OCI-LY1 (cell line): Measurements from ENCODE around the gene SSUH2.

ENCODE experiments used
- H2AFZ ChIP-seq: fragments of 200-600 bp; sonication (generic), shearing (Covaris generic); 2 replicates; pipeline ENCODE4 v1.6.0; 2014; ENCODE audit warnings: antibody characterized with exemption, mild to moderate bottlenecking, low read length
- H3F3A ChIP-seq: fragments of 200-600 bp; sonication (generic), shearing (Covaris generic); 2 replicates; pipeline ENCODE4 v1.6.0; 2014; ENCODE audit warnings: mild to moderate bottlenecking, antibody characterized with exemption, low read length, moderate library complexity; ENCODE audit not compliant: insufficient read depth
- H3K27ac ChIP-seq: fragments of 200-600 bp; sonication (generic); 2 replicates; pipeline ENCODE4 v1.5.1; 2014; ENCODE audit warnings: low read length, mixed run types, mild to moderate bottlenecking, low read depth; ENCODE audit not compliant: poor library complexity, severe bottlenecking
- H3K27me3 ChIP-seq: fragments of 200-600 bp; sonication (generic); 2 replicates; pipeline ENCODE4 v1.6.0; 2014; ENCODE audit warnings: antibody characterized with exemption, mild to moderate bottlenecking, low read length, moderate library complexity; ENCODE audit not compliant: insufficient read depth
- H3K36me3 ChIP-seq: fragments of 200-600 bp; sonication (generic); 2 replicates; pipeline ENCODE4 v1.6.1; 2014; ENCODE audit warnings: mild to moderate bottlenecking, antibody characterized with exemption, low read length, moderate library complexity, mixed read lengths; ENCODE audit not compliant: insufficient read depth
- H3K4me1 ChIP-seq: fragments of 200-600 bp; sonication (generic); 2 replicates; pipeline ENCODE4 v1.5.1; 2014; ENCODE audit warnings: mild to moderate bottlenecking, low read length, moderate library complexity; ENCODE audit not compliant: insufficient read depth, severe bottlenecking
- H3K4me2 ChIP-seq: fragments of 200-600 bp; sonication (generic), shearing (Covaris generic); 2 replicates; pipeline ENCODE4 v1.6.1; 2014; ENCODE audit warnings: low read length
- H3K4me3 ChIP-seq: fragments of 200-600 bp; sonication (generic); 2 replicates; pipeline ENCODE4 v1.5.1; 2014; ENCODE audit warnings: low read length, low read depth, mild to moderate bottlenecking, mixed read lengths; ENCODE audit not compliant: poor library complexity, severe bottlenecking
- H3K79me2 ChIP-seq: fragments of 200-600 bp; shearing (Covaris generic); 2 replicates; pipeline ENCODE4 v1.6.1; 2016; ENCODE audit warnings: mixed run types, low read length, mixed read lengths; ENCODE audit not compliant: insufficient read depth
- H3K9ac ChIP-seq: fragments of 200-600 bp; sonication (generic), shearing (Covaris generic); 2 replicates; pipeline ENCODE4 v1.6.1; 2014; ENCODE audit warnings: mild to moderate bottlenecking, low read length, mixed read lengths
- H3K9me2 ChIP-seq: fragments of 200-600 bp; sonication (generic), shearing (Covaris generic); 2 replicates; pipeline ENCODE4 v1.6.1; 2014; ENCODE audit warnings: low read depth, mild to moderate bottlenecking, low read length, mixed read lengths
- H3K9me3 ChIP-seq: fragments of 200-600 bp; shearing (Covaris generic); 2 replicates; pipeline ENCODE4 v1.6.1; 2014; ENCODE audit warnings: low read length, mixed read lengths
- H4K20me1 ChIP-seq: fragments of 200-600 bp; sonication (generic), shearing (Covaris generic); 2 replicates; pipeline ENCODE4 v1.6.0; 2016; ENCODE audit warnings: mild to moderate bottlenecking, low read length; ENCODE audit not compliant: insufficient read depth
- CTCF ChIP-seq: fragments of 200-600 bp; sonication (generic), shearing (Covaris generic); IDR thresholded peaks from 2 replicates; pipeline ENCODE4 v1.5.1; 2017; ENCODE audit warnings: mild to moderate bottlenecking, antibody characterized with exemption, low read length, moderate library complexity, mixed read lengths
- EZH2 ChIP-seq: fragments of 200-600 bp; sonication (generic), shearing (Covaris generic); IDR thresholded peaks from 2 replicates; pipeline ENCODE4 v1.8.0; 2017; ENCODE audit warnings: borderline replicate concordance, mixed run types, mild to moderate bottlenecking, antibody characterized with exemption, low read length, moderate library complexity, mixed read lengths

SSUH2 gene

GRCh38 chr3:8658306-8659212 lies 14.0 kb upstream of the SSUH2 start:
- H3K9me3 ChIP-seq: peaks cover 11% of the 10 kb centered on the region; the same call in 1 of the 2 replicates
- no peak overlapping the region for H2AFZ ChIP-seq
- H3K79me2 ChIP-seq: no peaks in the 10 kb centered on the region
- peak overlapping the region; percentile 54 for H3K9ac ChIP-seq
- H3K27me3 ChIP-seq: no peaks in the 10 kb centered on the region
- peak overlapping the region; percentile 97 for H3K27ac ChIP-seq
- TF ChIP-seq EZH2 (no peak), CTCF (no peak)
- H3K4me1 ChIP-seq: peaks cover 61% of the 10 kb centered on the region
- peak overlapping the region; percentile 3 for H3K4me3 ChIP-seq
- peaks cover 7% of the 10 kb centered on the region for H3F3A ChIP-seq
- no peaks in the 10 kb centered on the region for H4K20me1 ChIP-seq
- peak overlapping the region; percentile 56 for H3K4me2 ChIP-seq
- H3K36me3 ChIP-seq: peaks cover 14% of the 10 kb centered on the region; the same call in 1 of the 2 replicates
- H3K9me2 ChIP-seq: no peaks in the 10 kb centered on the region

GRCh38 chr3:8657804-8658305 lies 13.3 kb upstream of the SSUH2 start:
- Histone ChIP-seq H3K36me3 (peaks cover 14% of the 10 kb centered on the region; the same call in 1 of the 2 replicates), H3K4me3 (peak overlapping the region; percentile 3), H3K9me2 (no peaks in the 10 kb centered on the region), H3K9ac (peak overlapping the region; percentile 54), H3K27ac (peak overlapping the region; percentile 97), H3F3A (peaks cover 7% of the 10 kb centered on the region), H3K4me2 (peak overlapping the region; percentile 47), H3K27me3 (no peaks in the 10 kb centered on the region), H4K20me1 (no peaks in the 10 kb centered on the region), H3K9me3 (peaks cover 11% of the 10 kb centered on the region; the same call in 1 of the 2 replicates), H3K4me1 (peaks cover 55% of the 10 kb centered on the region), H3K79me2 (no peaks in the 10 kb centered on the region), H2AFZ (no peak overlapping the region)
- TF ChIP-seq EZH2: no peak
- no peak for TF ChIP-seq CTCF

GRCh38 chr3:8656240-8656639 lies 11.6 kb upstream of the SSUH2 start:
- Histone ChIP-seq H3K9me3 (peaks cover 8% of the 10 kb centered on the region; the same call in 1 of the 2 replicates), H3F3A (peaks cover 7% of the 10 kb centered on the region), H3K27me3 (no peaks in the 10 kb centered on the region; the same call in 1 of the 2 replicates), H4K20me1 (no peaks in the 10 kb centered on the region), H3K9ac (no peak overlapping the region), H3K79me2 (no peaks in the 10 kb centered on the region), H3K4me2 (no peak overlapping the region), H2AFZ (no peak overlapping the region), H3K4me1 (peaks cover 54% of the 10 kb centered on the region), H3K9me2 (no peaks in the 10 kb centered on the region), H3K36me3 (peaks cover 11% of the 10 kb centered on the region; the same call in 1 of the 2 replicates), H3K27ac (peak overlapping the region; percentile 8), H3K4me3 (no peak overlapping the region)
- no peak for TF ChIP-seq CTCF
- TF ChIP-seq EZH2: no peak
